Gastroesophageal sphincter (tissue), 4 donors: ENCODE results near the gene GPR37L1. TPM values are rescaled to one million over a fixed set of nuclear protein-coding genes. Genes with fewer than 3 reads are reported as not detected.

ENCODE experiments used
- ATAC-seq: fragments of 150-250 bp; one replicate; pipeline ENCODE4 v1.9.1; 2016; ENCODE audit warnings: mild to moderate bottlenecking, moderate library complexity
- H3K27ac ChIP-seq, 4 donors: fragments of 200-600 bp; sonication (generic) in 3 of 4; 1 replicate in 3 of 4; 2 replicates in 1 of 4; pipeline ENCODE4 v1.5.1; 2016 to 2019
- H3K27me3 ChIP-seq: fragments of 200-600 bp; sonication (generic); one replicate; pipeline ENCODE4 v1.5.1; 2019
- H3K36me3 ChIP-seq, 2 donors: fragments of 200-600 bp; sonication (generic); one replicate each; pipeline ENCODE4 v1.5.1; 2019; ENCODE audit warnings: control low read depth in 1 of 2
- H3K4me1 ChIP-seq, 3 donors: fragments of 200-600 bp; sonication (generic); 1 replicate in 2 of 3; 2 replicates in 1 of 3; pipeline ENCODE4 v1.5.1; 2016 to 2019; ENCODE audit warnings: control low read depth in 2 of 3
- H3K4me3 ChIP-seq, 2 donors: fragments of 200-600 bp; sonication (generic); one replicate each; pipeline ENCODE4 v1.5.1; 2019; ENCODE audit warnings: mild to moderate bottlenecking in 1 of 2, moderate library complexity in 1 of 2
- H3K9me3 ChIP-seq, 3 donors: fragments of 200-600 bp; sonication (generic); one replicate each; pipeline ENCODE4 v1.5.1; 2017 to 2019; ENCODE audit warnings: control low read depth in 2 of 3
- EP300 ChIP-seq: sonication (generic); formaldehyde crosslinking; IDR thresholded peaks from one replicate; pipeline ENCODE4 v1.6.1; 2017; ENCODE audit warnings: antibody characterized with exemption, mild to moderate bottlenecking
- POLR2A ChIP-seq, 2 donors: fragments of 450-650 bp; IDR thresholded peaks; one replicate each; pipeline ENCODE4 v1.6.1; 2017; ENCODE audit warnings: antibody characterized with exemption in 2 of 2, mild to moderate bottlenecking in 2 of 2, moderate library complexity in 1 of 2
- POLR2AphosphoS5 ChIP-seq: sonication (generic); formaldehyde crosslinking; IDR thresholded peaks from one replicate; pipeline ENCODE4 v1.6.1; 2017; ENCODE audit warnings: antibody characterized with exemption
- WGBS, 2 donors: methylation state at CpG; one replicate each; pipeline ENCODE4 v1.1.5; 2018; ENCODE audit warnings: low coverage in 1 of 2; 5-methylcytosine and 5-hydroxymethylcytosine counted together
- total RNA-seq, 4 donors: library from RNA; depleted of rRNA; stranded (reverse); fragments of >200 nt; gene quantifications; one replicate each; pipeline ENCODE4 v1.1.0, GENCODE V29; 2016
- TF ChIP-seq, protein P1 (sequence below), 4 experiments: fragments of 200-600 bp in 2 of 4; fragments of 450-650 bp in 2 of 4; sonication (generic) in 1 of 4; IDR thresholded peaks; one replicate each; pipeline ENCODE4 v1.5.1; 2017 to 2019; ENCODE audit warnings: antibody characterized with exemption in 4 of 4, mild to moderate bottlenecking in 2 of 4, moderate library complexity in 2 of 4

Gene GPR37L1
- total RNA-seq, 4 donors from 2014 or later, result 0.16 to 0.39 (median 0.27) TPM

GRCh38 chr1:202093858-202094257 is 28.9 kb upstream of the GPR37L1 start:
- Histone ChIP-seq H3K27me3 (no peaks in the 10 kb centered on the region), H3K27ac (no peak overlapping the region), H3K9me3 (no peaks in the 10 kb centered on the region), H3K4me1 (no peaks in the 10 kb centered on the region), H3K36me3 (no peaks in the 10 kb centered on the region), H3K4me3 (no peak overlapping the region)
- 87 to 96% methylated on average over 6 of the region's 6 CpGs for WGBS, 2 donors
- no peak for ATAC-seq
- TF ChIP-seq EP300, result no peak
- TF ChIP-seq POLR2AphosphoS5, result no peak
- TF ChIP-seq, protein P1, sequence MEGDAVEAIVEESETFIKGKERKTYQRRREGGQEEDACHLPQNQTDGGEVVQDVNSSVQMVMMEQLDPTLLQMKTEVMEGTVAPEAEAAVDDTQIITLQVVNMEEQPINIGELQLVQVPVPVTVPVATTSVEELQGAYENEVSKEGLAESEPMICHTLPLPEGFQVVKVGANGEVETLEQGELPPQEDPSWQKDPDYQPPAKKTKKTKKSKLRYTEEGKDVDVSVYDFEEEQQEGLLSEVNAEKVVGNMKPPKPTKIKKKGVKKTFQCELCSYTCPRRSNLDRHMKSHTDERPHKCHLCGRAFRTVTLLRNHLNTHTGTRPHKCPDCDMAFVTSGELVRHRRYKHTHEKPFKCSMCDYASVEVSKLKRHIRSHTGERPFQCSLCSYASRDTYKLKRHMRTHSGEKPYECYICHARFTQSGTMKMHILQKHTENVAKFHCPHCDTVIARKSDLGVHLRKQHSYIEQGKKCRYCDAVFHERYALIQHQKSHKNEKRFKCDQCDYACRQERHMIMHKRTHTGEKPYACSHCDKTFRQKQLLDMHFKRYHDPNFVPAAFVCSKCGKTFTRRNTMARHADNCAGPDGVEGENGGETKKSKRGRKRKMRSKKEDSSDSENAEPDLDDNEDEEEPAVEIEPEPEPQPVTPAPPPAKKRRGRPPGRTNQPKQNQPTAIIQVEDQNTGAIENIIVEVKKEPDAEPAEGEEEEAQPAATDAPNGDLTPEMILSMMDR (IDR thresholded peaks at IDR 0.05), result no peak
- TF ChIP-seq POLR2A (IDR thresholded peaks at IDR 0.05), result no peak

- H3K9me3 ChIP-seq, result no peaks in the 10 kb centered on the region
- H3K4me3 ChIP-seq, result no peak overlapping the region
- WGBS, 2 donors, result 56 to 64% methylated on average over 2 to 3 of the region's 4 CpGs
Observed at GRCh38 chr1:202101184-202101583, 21.5 kb upstream of the GPR37L1 start.

GRCh38 chr1:202104073-202104472 is 18.6 kb upstream of the GPR37L1 start:
- no peak for TF ChIP-seq POLR2AphosphoS5
- TF ChIP-seq EP300, result no peak
- TF ChIP-seq, protein P1 (IDR thresholded peaks at IDR 0.05), result no peak
- no peak for TF ChIP-seq POLR2A (IDR thresholded peaks at IDR 0.05)

More at GRCh38 chr1:202101184-202101583, 21.5 kb upstream of the GPR37L1 start:
- ATAC-seq, result no peak
- Histone ChIP-seq H3K27ac (no peak overlapping the region), H3K36me3 (no peaks in the 10 kb centered on the region), H3K27me3 (no peaks in the 10 kb centered on the region), H3K4me1 (no peaks in the 10 kb centered on the region)
- no peak for TF ChIP-seq POLR2AphosphoS5
- no peak for TF ChIP-seq EP300
- TF ChIP-seq, protein P1 (IDR thresholded peaks at IDR 0.05), result no peak
- no peak for TF ChIP-seq POLR2A (IDR thresholded peaks at IDR 0.05)

DNA sequence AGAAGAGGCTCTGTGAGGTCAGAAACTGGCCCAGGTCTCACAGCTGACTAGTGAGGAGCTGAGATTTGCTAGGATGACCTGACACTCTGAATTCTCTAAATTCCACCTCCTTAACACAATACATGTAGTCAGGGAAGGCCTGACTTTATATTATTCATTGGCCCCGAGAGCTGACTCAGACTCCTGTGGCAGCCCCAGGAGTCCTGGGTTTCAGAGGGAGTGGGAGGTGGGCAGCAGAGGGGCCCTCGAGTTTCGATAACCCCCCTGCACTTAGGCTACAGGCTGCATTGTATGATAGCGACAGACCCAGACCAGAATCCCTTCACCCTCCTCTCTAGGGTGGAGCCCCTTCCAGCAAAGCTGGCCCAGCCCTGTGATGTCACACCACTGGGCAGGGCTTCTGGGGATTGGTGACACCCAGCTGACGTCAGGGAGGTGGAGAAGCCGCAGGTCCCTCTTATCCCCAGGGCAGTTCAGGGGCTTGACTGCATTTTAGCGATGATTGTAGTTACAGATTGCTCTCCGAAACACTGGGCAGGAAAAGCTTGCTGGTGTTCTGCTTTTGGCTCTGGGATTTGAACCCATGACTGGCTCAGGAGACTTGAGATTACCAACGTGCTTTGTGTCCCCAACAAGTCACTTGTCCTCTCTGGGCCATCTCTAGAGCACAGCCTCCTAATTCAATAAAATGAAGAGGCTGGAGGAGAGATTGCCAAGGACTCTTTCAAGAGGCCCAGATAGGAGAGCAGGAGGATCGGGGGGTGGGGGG is 17.0 kb upstream of the GPR37L1 start:
- Histone ChIP-seq H3K36me3 (no peaks in the 10 kb centered on the region), H3K27ac (no peak overlapping the region), H3K4me1 (peaks cover 0 to 10% (median 0%) of the 10 kb centered on the region in 3 donors), H3K9me3 (no peaks in the 10 kb centered on the region), H3K4me3 (no peak overlapping the region), H3K27me3 (no peaks in the 10 kb centered on the region)
- ATAC-seq, result no peak
- WGBS, 2 donors, result 60 to 67% methylated on average over 1 to 5 of the region's 10 CpGs
- TF ChIP-seq POLR2A (IDR thresholded peaks at IDR 0.05) (no peak), POLR2AphosphoS5 (no peak), EP300 (no peak)
- TF ChIP-seq, protein P1 (IDR thresholded peaks at IDR 0.05), result no peak

More at GRCh38 chr1:202104073-202104472, 18.6 kb upstream of the GPR37L1 start:
- WGBS, 2 donors, result 84 to 88% methylated on average over 8 to 10 of the region's 10 CpGs
- no peak for ATAC-seq
- H3K4me3 ChIP-seq, result no peak overlapping the region
- no peaks in the 10 kb centered on the region for H3K36me3 ChIP-seq
- H3K9me3 ChIP-seq, result no peaks in the 10 kb centered on the region
- H3K4me1 ChIP-seq, result peaks cover 0 to 10% (median 0%) of the 10 kb centered on the region in 3 donors
- no peaks in the 10 kb centered on the region for H3K27me3 ChIP-seq
- H3K27ac ChIP-seq, result no peak overlapping the region
